H1 (cell line): ENCODE measurements around the gene PRMT5. TPM values are rescaled to one million over a fixed set of nuclear protein-coding genes. Genes with fewer than 3 reads are reported as not detected.

Experiments used
- BCL11A ChIP-seq, 2 experiments: IDR thresholded peaks; one replicate each; pipeline ENCODE4 v1.6.1; 2011; ENCODE audit warnings: low read depth in 2 of 2, low read length in 2 of 2, mild to moderate bottlenecking in 2 of 2
- CHD2 ChIP-seq: IDR thresholded peaks from 2 replicates; pipeline ENCODE4 v1.6.1; 2012; ENCODE audit warnings: low read length, improper control_type of control experiment
- CHD7 ChIP-seq: fragments of 300-600 bp; sonication (generic); IDR thresholded peaks from 2 replicates; pipeline ENCODE4 v1.7.1; 2012; ENCODE audit warnings: low read length, moderate library complexity, mild to moderate bottlenecking, inconsistent platforms; ENCODE audit not compliant: insufficient replicate concordance
- PHF8 ChIP-seq: fragments of 200-600 bp; sonication (generic); conservative IDR thresholded peaks from 2 replicates; pipeline ENCODE4 v1.7.1; 2012; ENCODE audit warnings: low read depth, mild to moderate bottlenecking, inconsistent platforms, low read length, moderate library complexity
- POLR2A ChIP-seq, 2 experiments: IDR thresholded peaks; 1 replicate in 1 of 2; 2 replicates in 1 of 2; pipeline ENCODE4 v1.6.1; 2011; ENCODE audit warnings: low read depth in 2 of 2, low read length in 2 of 2, mild to moderate bottlenecking in 2 of 2; ENCODE audit errors: control extremely low read depth in 1 of 2
- POU5F1 ChIP-seq: IDR thresholded peaks from 2 replicates; pipeline ENCODE4 v1.6.1; 2011; ENCODE audit warnings: low read depth, mild to moderate bottlenecking, low read length, moderate library complexity
- RFX5 ChIP-seq: IDR thresholded peaks from 2 replicates; pipeline ENCODE4 v1.6.1; 2011; ENCODE audit warnings: low read depth, low read length, improper control_type of control experiment, borderline replicate concordance
- YY1 ChIP-seq: IDR thresholded peaks from 2 replicates; pipeline ENCODE4 v1.6.1; 2011; ENCODE audit warnings: low read depth, mild to moderate bottlenecking, low read length
- polyA plus RNA-seq, 7 experiments: library from polyadenylated mRNA; depleted of rRNA in 3 of 7; stranded (reverse) in 5 of 7; unstranded in 2 of 7; fragments of >200 nt in 5 of 7; fragments of 200-250 nt in 2 of 7; gene quantifications; 1 replicate in 5 of 7; 2 replicates in 1 of 7; 4 replicates in 1 of 7; pipeline versions ENCODE4 v1.2.1 to v1.2.3, GENCODE V29; 2011 to 2013; ENCODE audit warnings: missing spikeins in 2 of 7, mixed read lengths in 2 of 7
- total RNA-seq: library from RNA; stranded (reverse); fragmentation: NEBNext Ultra II Directional; extraction: Animal tissue kit (Norgen Biotek cat#: 25700); gene quantifications from 2 replicates; pipeline ENCODE4 v1.2.1, GENCODE V29; 2021
- TF ChIP-seq, protein P1 (sequence below): IDR thresholded peaks from 2 replicates; pipeline ENCODE4 v1.6.1; 2012; ENCODE audit warnings: low read length, inconsistent platforms

Gene PRMT5
- total and polyA plus RNA-seq, 2 of the 8 experiments (the other 6 are each of a cell fraction or from before 2014, with no cell fraction given), result 171 to 402 TPM

DNA sequence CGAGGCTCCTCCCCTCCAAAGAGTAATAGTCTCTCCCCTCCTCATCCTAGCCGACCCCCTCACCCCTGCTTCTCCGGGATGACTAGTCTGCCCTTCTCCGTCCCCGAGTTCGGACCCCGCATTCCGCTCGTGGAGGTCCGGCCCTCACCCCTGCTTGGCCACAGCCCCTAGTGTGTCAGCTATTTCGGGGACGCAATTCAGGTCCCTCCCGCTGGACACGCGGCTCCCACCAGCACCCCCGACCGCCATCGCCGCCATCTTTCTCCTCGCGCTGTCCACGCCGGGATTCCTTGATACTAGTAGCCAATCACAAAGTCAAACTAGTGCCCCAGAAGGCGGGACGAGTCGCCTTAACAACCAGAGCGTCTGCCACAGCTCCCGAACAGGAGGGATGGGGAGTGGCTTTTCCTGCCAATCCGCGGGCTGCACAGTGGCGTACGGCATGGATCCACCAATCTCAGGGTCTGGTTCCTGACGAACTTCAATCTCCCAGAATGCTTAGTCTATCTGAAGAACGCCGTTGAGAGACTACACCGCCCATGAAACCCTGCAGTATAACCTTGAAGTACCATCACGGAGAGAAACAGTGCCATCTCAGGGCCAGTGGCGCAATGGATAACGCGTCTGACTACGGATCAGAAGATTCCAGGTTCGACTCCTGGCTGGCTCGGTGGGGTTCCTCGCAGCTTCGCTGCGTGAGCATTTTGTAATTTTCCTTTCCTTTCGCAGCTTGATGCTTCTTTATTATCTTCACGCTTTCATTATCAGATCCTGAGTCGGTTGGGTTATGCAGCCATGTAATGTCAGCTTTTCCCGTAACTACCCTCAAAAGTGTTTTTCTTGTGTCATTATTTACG, at the start of gene PRMT5 (continued):
- TF ChIP-seq CHD7 (no peak), BCL11A (IDR thresholded peaks at IDR 0.05; ENCODE audit: low read depth in 2 of 2, low read length in 2 of 2) (no peak), YY1 (peak; percentile 97), POU5F1 (no peak), POLR2A (IDR thresholded peaks at IDR 0.05; ENCODE audit: control extremely low read depth in 1 of 2, low read depth in 2 of 2, low read length in 2 of 2) (peak; percentile 82 to 95), PHF8 (peak; percentile 100), CHD2 (no peak), RFX5 (no peak)
- TF ChIP-seq, protein P1, sequence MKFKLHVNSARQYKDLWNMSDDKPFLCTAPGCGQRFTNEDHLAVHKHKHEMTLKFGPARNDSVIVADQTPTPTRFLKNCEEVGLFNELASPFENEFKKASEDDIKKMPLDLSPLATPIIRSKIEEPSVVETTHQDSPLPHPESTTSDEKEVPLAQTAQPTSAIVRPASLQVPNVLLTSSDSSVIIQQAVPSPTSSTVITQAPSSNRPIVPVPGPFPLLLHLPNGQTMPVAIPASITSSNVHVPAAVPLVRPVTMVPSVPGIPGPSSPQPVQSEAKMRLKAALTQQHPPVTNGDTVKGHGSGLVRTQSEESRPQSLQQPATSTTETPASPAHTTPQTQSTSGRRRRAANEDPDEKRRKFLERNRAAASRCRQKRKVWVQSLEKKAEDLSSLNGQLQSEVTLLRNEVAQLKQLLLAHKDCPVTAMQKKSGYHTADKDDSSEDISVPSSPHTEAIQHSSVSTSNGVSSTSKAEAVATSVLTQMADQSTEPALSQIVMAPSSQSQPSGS, result peak; percentile 78; the same call in 1 of the 2 replicates
